Upper lobe of left lung (tissue), 4 donors: ENCODE measurements around the gene IZUMO2.

Experiments used
- EP300 ChIP-seq, 4 donors: sonication (generic); formaldehyde crosslinking; IDR thresholded peaks; one replicate each; pipeline ENCODE4 v1.5.1; 2017; ENCODE audit warnings: antibody characterized with exemption in 4 of 4, control low read depth in 2 of 4
- POLR2A ChIP-seq, 4 donors: fragments of 450-650 bp; IDR thresholded peaks; one replicate each; pipeline ENCODE4 v1.5.1; 2016 to 2017; ENCODE audit warnings: antibody characterized with exemption in 4 of 4, mild to moderate bottlenecking in 2 of 4
- TF ChIP-seq, protein P1 (sequence below), 6 experiments: fragments of 450-650 bp in 4 of 6; fragments of 200-600 bp in 2 of 6; sonication (generic) in 2 of 6; IDR thresholded peaks; one replicate each; pipeline ENCODE4 v1.5.1; 2016 to 2019; ENCODE audit warnings: antibody characterized with exemption in 6 of 6

GRCh38 chr19:50184196-50184595 is 21.1 kb upstream of the IZUMO2 start:
- no peak for TF ChIP-seq EP300 (IDR thresholded peaks at IDR 0.05)
- TF ChIP-seq POLR2A (IDR thresholded peaks at IDR 0.05): no peak
- TF ChIP-seq, protein P1, sequence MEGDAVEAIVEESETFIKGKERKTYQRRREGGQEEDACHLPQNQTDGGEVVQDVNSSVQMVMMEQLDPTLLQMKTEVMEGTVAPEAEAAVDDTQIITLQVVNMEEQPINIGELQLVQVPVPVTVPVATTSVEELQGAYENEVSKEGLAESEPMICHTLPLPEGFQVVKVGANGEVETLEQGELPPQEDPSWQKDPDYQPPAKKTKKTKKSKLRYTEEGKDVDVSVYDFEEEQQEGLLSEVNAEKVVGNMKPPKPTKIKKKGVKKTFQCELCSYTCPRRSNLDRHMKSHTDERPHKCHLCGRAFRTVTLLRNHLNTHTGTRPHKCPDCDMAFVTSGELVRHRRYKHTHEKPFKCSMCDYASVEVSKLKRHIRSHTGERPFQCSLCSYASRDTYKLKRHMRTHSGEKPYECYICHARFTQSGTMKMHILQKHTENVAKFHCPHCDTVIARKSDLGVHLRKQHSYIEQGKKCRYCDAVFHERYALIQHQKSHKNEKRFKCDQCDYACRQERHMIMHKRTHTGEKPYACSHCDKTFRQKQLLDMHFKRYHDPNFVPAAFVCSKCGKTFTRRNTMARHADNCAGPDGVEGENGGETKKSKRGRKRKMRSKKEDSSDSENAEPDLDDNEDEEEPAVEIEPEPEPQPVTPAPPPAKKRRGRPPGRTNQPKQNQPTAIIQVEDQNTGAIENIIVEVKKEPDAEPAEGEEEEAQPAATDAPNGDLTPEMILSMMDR (IDR thresholded peaks at IDR 0.05): no peak
